HL-60 (cell line): ENCODE data around the gene IGFBP7.
"Not testable (repeated sequence)": the region's sequence is repeated elsewhere in the genome, so short reads cannot be mapped to it uniquely, and the experiment has no call there.

Source experiments
- DNase-seq, 2 experiments: peaks; one replicate each; pipeline ENCODE4 v3.0.0-alpha.2; 2010 to 2020; ENCODE audit warnings: low read depth in 1 of 2, low spot score in 1 of 2
- H3K27ac ChIP-seq: fragments of 250-450 bp; sonication (Bioruptor Pico); replicated peaks from 2 replicates; pipeline ENCODE4 v1.5.1; 2020; ENCODE audit warnings: mild to moderate bottlenecking, moderate library complexity
- H3K27me3 ChIP-seq: fragments of 250-450 bp; sonication (Bioruptor Pico); 2 replicates; pipeline ENCODE4 v1.5.1; 2021; ENCODE audit warnings: mild to moderate bottlenecking, moderate library complexity; ENCODE audit not compliant: insufficient read depth, poor library complexity, severe bottlenecking
- H3K4me3 ChIP-seq: replicated peaks from 2 replicates; pipeline ENCODE4 v1.5.1; 2011; ENCODE audit warnings: mild to moderate bottlenecking, control low read depth, low read length; ENCODE audit not compliant: insufficient read depth
- CTCF ChIP-seq: IDR thresholded peaks from one replicate; pipeline ENCODE4 v1.5.1; 2011; ENCODE audit warnings: low read length, control low read depth, inconsistent platforms; ENCODE audit not compliant: insufficient read depth
- GABPA ChIP-seq: IDR thresholded peaks from 2 replicates; pipeline ENCODE4 v1.6.1; 2012; ENCODE audit warnings: low read depth
- POLR2AphosphoS5 ChIP-seq: IDR thresholded peaks from 2 replicates; pipeline ENCODE4 v1.6.1; 2012; ENCODE audit warnings: low read depth
- REST ChIP-seq: IDR thresholded peaks from 2 replicates; pipeline ENCODE4 v1.6.1; 2012; ENCODE audit warnings: low read depth; ENCODE audit not compliant: insufficient replicate concordance
- SPI1 ChIP-seq: IDR thresholded peaks from 2 replicates; pipeline ENCODE4 v1.6.1; 2012; ENCODE audit warnings: low read depth, mild to moderate bottlenecking, borderline replicate concordance

IGFBP7 gene

GRCh38 chr4:57051524-57051923 lies 58.7 kb downstream of the IGFBP7 start:
- no peak overlapping the region for H3K4me3 ChIP-seq
- H3K27ac ChIP-seq = no peak overlapping the region
- TF ChIP-seq GABPA (no peak), POLR2AphosphoS5 (no peak), SPI1 (no peak), REST (no peak), CTCF (no peak)
- no peaks in the 10 kb centered on the region for H3K27me3 ChIP-seq
- no peak for DNase-seq

GRCh38 chr4:57051095-57051494 lies 59.1 kb downstream of the IGFBP7 start:
- Histone ChIP-seq H3K27ac (no peak overlapping the region), H3K27me3 (no peaks in the 10 kb centered on the region), H3K4me3 (no peak overlapping the region)
- peak in 1 of 2 experiments; percentile 33 for DNase-seq
- no peak for TF ChIP-seq REST
- TF ChIP-seq SPI1 = no peak
- no peak for TF ChIP-seq CTCF

GRCh38 chr4:57048590-57049304 lies 61.4 kb downstream of the IGFBP7 start:
- Histone ChIP-seq H3K27ac (no peak overlapping the region), H3K27me3 (no peaks in the 10 kb centered on the region), H3K4me3 (no peak overlapping the region)
- DNase-seq = no peak
- TF ChIP-seq REST = no peak
- TF ChIP-seq SPI1 = no peak
- no peak for TF ChIP-seq CTCF
- TF ChIP-seq POLR2AphosphoS5 = no peak
- TF ChIP-seq GABPA = no peak

- H3K4me3 ChIP-seq, DNase-seq, H3K27ac ChIP-seq, H3K27me3 ChIP-seq: not testable (repeated sequence)
These were observed 63.1 kb downstream of the IGFBP7 start for GRCh38 chr4:57047046-57047445.
